Stimulated activated CD4-positive, alpha-beta T cell treated with anti-CD3 and anti-CD28 coated beads, Interleukin-4, amount 100 ng/mL, for 48 hours (primary cell): ENCODE results near the gene GHRL.

ENCODE experiments used
- DNase-seq, 2 donors: peaks; one replicate each; pipeline ENCODE4 v3.0.0-alpha.2; 2020; ENCODE audit warnings: low read depth in 2 of 2

The GHRL gene

GRCh38 chr3:10327592-10327991, 34.8 kb upstream of the GHRL start:
- no peak for DNase-seq

DNA sequence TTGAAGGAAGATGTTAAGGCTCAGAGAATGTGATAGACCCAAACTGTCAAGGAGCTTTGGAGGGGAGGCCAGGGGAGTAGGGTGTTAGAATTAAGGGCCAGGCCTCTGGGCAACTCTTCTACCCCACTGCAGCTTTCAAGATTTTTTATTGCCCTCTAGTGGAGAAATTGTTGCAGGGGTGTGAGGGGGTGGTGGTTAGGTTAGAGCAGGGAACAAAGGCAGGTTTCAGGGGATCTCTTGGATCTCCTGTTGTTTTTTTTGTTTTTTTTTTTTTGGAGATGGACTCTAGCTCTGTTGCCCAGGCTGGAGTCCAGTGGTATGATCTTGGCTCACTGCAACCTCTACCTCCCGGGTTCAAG, 29.6 kb upstream of the GHRL start:
- DNase-seq, result no peak

DNA sequence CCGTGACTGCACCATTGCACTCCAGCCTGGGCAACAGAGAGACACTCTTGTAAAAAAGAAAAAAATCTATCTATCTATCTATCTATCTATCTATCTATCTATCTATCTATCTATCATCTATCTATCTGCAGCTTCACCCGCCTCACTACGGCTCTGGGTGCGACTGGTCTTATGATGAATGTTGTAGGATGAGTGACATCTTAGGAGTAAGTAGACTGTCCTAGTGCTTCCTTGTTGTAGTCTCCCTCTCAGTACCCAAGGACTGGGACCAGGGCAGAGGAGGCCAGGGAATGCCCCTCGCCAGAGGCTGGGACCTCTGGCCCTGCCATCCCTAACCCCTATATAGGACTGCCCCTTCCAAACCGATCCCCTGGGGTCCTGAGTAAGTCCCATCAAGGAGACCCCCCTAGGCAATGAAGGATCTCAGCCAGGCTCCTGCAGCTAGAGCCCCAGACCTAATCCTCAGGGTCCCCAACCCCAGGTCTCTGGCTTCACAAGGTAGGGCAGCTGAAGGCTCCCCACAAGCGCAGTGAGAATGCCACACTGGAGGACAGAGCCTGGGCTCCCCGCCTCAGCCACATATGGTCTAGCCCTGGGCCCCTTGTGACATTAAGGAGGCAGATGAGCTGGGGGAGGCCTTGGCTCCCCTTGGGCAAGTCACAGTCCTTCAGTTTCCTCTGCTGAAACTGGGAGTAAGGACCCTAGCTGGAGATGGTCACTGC, 29.0 kb upstream of the GHRL start:
- no peak for DNase-seq

- no peak for DNase-seq
Measured at GRCh38 chr3:10320320-10320677, 27.6 kb upstream of the GHRL start.

GRCh38 chr3:10319804-10320203, 27.1 kb upstream of the GHRL start:
- DNase-seq, result no peak

DNA sequence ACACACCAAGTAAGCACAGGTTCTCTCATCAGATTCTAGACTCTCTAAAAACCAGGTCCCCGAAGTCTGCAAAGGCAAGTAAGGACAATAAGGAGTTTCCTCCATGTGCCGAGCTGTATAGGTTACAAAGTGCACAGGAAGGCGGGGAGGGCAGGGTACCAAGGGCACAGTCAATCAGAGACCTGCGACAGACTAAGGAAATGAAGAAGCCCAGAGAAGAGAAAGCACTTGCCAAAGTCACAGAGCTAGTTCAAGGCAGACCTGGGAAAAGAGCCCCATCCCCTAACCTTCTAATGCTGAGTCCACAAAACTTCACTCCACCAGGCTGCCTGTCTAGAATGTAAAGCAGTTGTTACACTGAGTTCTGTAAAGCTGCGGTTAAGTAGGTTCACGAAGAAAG, 26.5 kb upstream of the GHRL start:
- DNase-seq, result no peak

DNA sequence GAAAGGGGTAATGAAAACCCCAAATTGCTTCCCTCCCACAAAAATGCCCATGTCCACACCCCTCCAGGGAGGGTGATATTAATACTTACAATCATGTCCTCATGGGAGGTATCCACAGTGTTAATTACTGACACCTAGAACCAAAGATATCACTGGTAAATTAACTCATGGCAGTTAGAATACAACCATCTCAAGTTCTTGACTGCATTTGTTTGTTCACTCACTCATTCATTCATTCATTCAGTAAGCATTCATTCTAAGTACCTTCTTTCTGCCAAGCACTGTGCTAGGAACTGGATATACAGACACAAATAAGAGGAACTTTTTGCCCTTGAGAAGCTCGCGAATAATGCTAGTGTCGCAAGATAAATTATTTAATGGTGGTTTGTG, 25.2 kb upstream of the GHRL start:
- DNase-seq, result no peak

DNA sequence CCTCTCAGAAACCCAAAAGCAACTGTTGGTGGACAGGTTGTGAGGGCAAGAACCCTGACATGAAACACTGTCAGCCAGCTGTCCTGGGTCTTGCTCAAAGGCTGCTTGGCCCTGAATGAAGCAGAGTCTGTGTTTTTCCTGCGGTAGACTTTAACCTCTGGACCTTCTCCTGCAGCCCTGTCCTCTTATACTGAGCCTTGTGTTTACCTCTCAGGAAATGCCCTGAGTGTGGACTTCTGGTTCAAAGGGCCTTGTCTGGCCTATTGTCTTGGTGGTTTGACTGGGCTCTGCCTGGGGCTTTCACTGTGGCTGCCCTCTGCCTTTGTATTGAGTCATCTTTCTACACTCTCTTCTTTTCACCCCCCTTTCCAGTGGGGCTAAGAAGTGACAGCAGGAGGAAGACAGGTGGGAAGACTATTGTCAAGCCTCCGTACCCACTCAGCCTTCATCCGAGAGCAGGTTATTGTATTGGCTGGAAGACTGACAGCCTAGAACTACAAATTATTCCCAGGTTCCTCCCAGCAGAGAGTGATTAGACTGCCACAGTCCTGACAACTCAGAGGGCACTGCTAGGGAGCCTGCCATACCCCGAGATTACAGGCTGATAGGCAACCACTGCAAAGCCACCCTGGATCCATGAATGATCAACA, 24.7 kb upstream of the GHRL start:
- no peak for DNase-seq

DNA sequence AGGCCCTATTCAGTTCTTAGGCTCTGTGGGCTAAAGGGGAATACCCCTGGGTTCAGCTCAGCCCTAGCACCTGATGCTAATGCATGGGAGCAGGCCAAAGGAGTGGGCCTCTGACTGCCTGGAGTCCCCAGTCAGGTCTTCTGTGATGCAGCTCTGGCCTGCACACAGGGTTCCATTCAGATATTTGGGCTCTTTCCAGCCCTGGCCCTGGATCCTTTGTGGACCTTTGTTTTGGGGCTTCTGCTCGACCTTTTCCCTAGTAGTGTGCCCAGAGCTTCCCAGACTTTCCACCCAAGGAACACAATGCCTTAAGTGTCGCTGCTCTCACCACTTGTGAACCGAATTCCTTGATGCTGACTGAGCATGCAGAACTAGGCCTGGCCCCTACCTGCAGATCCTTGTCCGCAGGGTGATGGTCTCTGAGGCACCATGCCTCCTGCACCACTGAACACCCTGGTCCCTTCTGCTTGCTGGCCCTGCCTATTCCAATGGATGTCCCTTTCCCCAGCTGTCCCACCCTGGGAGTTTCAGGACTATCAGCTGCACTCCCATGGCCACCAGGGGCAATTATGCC, 23.1 kb upstream of the GHRL start:
- DNase-seq, result no peak

DNA sequence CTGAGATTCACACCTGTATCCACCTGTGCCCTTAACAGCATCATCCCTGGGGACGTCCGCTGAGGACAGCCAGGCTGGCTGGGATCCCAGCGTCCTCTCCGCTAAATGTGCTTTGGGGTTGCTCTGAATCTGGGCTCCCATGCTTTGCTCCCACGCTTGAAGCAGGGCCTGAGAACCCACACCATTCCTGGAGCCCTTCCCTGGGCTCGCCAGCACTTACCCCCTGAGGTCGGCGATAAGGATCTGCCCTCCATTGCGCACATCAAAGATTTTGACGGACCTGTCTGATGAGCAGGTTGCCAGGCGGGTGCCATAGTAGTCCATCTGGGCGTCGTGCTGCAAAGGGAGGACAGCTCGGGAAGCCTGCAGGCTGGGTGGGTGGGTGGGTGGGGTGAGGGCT, 22.4 kb upstream of the GHRL start:
- no peak for DNase-seq

- no peak for DNase-seq
Measured at GRCh38 chr3:10312861-10313260, 20.1 kb upstream of the GHRL start.

- DNase-seq, result no peak
Measured at GRCh38 chr3:10312391-10312790, 19.6 kb upstream of the GHRL start.

- DNase-seq, result no peak
Measured at GRCh38 chr3:10311710-10312109, 19.0 kb upstream of the GHRL start.

DNA sequence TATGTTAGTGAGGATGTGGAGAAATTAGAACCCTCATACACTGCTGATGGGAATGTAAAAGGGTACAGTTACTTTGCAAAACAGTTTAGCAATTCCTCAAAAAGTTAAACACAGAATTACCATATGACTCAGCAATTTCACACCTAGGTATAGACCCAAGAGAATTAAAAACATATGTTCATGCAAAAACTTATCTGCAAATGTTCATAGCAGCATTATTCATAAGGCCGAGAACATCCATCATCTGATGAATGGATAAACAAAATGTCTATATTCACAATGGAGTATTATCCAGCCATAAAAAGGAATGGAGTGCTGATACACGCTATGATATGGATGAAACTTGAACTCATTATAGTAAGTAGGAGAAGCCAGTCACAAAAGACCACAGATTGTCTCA, 17.8 kb upstream of the GHRL start:
- DNase-seq, result no peak

- no peak for DNase-seq
Measured at GRCh38 chr3:10309736-10310135, 17.0 kb upstream of the GHRL start.

DNA sequence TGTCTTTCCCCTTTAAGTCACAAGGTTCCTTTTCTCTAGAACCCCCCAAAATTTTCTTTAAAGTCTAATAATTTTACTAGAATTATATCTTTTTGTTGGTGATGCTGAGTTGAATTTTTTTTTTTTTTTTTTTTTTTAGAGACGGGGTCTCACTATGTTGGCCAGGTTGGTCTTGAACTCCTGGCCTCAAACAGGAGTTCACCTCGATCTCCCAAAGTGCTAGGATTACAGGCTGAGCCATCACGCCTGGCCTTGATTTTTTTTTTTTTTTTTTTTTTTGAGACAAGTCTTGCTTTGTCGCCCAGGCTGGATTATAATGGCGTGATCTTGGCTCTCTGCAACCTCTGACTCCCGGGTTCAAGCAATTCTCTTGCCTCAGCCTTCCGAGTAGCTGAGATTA, 15.9 kb upstream of the GHRL start:
- no peak for DNase-seq

DNA sequence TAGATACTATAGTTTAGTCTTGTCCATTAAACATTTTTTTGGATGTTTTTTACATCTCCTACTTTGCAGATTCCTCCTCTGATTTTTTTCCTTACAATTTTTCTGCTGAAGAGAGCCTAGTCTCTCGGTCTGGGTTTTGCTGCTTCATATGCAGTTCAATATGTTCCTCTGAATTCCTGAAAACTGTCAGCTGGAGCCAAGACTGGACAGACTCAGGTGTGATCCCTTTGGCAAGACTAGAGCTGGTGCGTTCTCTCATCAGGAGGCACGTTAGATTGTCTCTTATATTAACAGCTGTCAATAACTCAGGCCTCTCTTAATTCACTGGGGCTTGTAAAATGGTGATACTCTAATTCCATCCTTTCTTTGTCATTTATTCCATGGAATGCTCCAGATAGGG, 13.4 kb upstream of the GHRL start:
- DNase-seq, result no peak

DNA sequence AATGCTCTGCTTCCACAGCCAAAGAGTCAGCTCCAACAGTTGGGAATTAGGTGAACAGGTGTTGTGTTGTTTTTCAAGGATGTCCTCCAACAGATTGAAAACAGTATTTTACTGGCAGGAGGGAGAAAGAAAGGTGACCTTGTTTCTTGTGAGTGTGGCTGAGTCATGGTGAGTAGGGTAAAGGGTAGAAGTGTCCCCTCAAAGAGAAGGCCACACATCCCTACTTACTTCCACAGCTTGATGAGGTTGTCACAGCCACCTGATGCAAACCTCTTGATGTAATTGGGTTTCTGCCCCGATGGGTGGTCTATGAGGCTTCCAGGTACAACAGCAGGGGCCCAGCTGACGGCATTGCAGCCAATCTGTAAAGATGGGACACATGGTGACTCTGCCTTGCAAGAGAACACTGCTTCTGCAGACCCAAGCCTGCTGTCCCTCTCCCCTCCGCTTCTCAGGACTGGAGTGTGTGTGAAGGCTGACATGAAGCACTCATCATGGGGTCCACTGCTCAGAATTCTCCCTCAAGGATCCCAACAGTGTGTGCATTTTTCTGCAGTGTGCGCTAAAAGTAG, 12.7 kb upstream of the GHRL start:
- DNase-seq, result no peak

DNA sequence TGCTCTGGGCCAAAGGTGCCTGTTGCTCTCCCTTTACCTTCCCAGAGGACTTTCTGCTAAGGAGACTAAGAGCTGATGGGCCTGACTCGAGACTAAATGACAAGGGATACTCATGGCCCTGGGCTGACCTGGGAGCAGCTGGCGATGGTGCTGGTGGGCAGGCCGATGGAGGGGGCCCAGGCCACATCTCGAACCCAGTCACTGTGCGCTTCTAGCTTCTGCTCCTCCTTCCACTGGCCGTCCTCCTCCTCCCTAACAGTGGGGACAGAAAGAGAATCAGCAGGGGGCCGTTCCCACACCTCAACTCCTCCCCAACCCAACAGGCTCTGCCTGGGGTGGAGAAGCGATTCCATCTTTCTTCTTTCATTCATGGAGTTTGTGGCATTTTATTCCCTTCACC, 12.2 kb upstream of the GHRL start:
- no peak for DNase-seq

GRCh38 chr3:10303785-10304184, 11.0 kb upstream of the GHRL start:
- no peak for DNase-seq

DNA sequence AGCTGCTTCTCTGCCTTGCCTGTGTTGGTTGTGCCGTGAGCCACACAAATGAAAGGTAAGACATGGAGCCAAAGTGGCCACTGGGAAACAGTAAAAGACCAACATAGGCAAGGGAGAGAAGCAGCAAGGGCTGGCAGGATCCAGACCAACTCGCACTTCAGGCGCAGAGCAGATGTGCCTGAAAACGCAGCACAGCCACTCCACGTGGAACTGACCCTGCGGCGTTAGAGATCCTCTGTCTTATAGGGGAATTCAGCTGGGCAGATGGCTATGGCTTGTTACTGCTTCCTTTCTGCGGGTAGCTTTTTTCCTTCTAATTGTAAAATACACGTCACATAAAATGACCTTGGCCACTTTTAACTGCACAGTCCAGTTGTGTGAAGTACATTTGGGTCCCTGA, 10.4 kb upstream of the GHRL start:
- no peak for DNase-seq

GRCh38 chr3:10300087-10300486, 7.3 kb upstream of the GHRL start:
- DNase-seq, result no peak

GRCh38 chr3:10299679-10300078, 6.9 kb upstream of the GHRL start:
- no peak for DNase-seq
